GM18507 (cell line): ENCODE results near the gene HBS1L.
"Not testable (repeated sequence)": the region's sequence is repeated elsewhere in the genome, so short reads cannot be mapped to it uniquely, and the experiment has no call there.

Source experiments
- DNase-seq: peaks from one replicate; pipeline ENCODE4 v3.0.0; 2011; ENCODE audit warnings: low read depth; ENCODE audit not compliant: insufficient read length; ENCODE audit errors: extremely low spot score
- FAIRE-seq: peaks from 2 replicates; lab custom pipeline; 2011; peaks lifted over from hg19 to GRCh38; lab: Jason Lieb, UNC

Gene HBS1L

DNA sequence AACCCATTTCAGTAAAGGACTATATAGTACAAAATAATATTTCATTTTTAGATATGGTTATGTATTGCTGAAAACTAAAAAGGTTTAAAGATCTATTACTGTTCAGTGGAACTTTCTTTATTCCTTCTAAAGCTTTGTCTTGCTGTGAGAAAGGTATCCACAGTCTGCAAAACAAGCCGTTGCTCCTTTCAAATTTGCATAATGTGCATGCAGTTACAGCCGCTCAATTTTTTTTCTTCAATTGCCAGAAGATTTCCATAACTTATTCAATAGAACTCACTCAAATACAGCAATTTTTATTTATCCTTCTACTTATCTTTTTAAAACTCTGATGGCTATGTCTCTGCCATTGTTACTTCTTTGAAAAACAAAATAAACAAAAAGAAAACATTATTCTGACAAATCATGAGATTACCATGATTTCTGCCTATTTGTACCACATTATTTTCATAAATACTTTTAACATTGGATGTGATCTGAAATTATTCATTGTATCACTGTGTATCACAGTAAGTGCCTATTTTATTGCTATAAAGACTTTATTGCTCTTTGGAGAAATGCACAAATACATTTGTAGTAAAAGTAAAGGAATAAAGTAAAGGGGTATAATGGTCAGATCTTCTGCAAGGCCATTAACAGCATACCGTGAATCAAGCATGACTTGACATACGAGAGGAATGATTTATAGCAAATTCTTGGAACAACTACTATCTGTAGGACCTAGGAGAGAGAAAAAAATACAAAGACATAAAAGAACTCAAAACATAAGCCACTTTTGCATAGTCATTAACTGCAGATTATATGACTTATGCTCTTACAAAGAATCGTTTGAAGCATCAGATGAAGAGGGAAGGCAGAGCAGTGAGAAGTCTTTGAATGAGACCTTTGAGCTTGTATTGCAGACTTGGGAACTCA is 29.6 kb upstream of the HBS1L start:
- no peak for DNase-seq
- FAIRE-seq, result no peak

DNA sequence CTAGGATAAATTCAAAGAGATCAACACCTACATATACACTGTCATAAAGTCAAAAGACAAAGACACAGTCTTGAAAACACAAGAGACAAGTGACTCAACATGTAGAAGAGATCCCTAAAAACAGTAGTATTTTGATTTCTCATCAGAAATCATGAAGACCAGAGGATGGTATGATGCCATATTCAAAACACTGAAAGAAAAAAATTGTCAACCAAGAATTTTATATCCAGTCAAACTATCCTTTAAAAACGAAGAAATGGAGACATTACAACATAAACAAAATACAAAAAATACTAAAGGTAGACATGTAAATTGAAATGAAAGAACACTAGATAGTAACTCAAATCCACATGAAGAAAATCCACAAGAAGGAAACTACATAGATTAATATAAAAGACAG is 27.3 kb upstream of the HBS1L start:
- DNase-seq (no peak), FAIRE-seq (no peak)

DNA sequence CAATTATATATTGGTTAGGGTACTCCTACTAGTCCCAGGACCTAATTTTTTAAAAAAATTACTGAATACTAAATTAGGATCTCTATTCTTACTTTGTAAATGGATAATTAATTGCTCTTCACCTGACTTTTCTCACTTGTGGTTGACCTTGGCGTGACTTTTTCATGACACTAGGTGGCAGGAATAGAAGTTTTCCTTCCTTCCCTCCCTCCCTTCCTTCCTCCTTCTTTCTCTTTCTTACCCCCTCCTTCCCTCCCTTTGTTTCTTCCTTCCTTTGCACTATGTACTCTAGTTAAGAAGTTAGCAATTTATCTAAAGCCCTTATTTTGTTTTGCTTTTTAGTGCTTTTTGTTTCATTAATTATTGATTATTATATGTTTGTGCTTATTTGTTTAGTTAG is 20.4 kb upstream of the HBS1L start:
- FAIRE-seq (peak; percentile 35), DNase-seq (no peak)

DNA sequence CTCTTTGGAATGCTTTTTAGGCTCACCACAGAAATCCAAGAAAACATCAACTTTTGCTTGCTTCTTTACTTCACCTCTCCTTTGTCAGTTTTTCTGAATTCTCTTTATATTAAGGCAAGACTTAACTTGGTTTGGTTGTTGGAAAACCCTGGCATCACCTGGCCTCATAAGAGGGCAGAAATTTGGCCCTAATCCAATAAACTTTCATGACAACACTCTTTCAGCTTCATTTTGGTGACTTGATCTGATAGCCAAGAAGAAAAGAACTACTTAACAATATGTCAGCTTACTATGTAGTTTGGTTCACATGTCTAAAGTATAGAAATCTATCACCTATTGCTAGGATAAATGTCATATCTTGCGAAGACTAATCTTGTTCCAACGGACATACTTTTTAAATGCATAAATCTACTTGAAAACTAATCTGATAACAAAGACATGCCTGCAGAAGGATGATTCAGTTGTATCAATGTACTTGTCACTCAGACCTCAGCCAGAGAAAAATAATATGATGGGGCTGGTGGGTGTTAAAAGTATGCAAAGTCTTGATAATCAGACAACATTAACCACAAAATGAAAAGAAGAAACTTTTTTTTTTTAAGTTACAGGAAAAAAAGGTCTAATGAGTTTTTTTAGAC is 19.3 kb upstream of the HBS1L start:
- FAIRE-seq, result no peak
- DNase-seq, result no peak

DNA sequence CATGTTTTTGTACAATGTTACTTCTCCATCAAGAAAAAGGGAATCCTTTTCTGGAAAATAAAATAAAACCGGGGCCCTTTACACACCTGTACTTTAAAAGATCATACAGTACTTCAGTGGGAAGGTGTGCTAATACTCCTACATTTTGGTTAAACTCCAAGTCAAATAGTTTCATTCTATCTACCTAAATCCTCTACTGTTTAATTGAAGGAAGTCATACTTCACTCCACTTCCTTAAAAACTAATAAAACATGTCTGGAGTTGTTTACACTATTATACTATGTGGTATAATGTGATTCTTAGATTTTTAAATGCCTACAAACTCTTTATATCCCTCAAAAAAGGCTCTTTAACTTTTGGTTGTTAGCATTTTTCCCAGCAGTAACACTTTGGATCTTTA is 18.6 kb upstream of the HBS1L start:
- FAIRE-seq (no peak), DNase-seq (no peak)

DNA sequence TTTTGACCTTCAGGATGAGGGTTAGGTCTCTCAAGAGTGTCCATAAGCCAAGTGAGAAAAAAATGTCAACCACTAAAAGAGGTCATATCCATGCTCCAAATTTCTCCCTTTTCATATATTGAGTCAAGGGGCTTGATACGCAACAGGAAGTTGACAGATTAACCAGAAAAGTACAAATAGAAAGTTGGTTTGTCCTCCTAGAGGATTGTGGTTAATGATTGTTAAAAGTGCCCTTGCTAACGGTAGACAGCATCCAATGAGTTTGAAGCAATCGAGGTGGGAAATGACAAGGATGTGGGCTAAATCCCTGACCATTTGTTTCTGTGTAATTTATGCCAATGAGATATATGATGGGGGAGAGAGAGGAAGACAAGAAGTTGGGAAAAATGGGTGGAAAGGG is 18.1 kb upstream of the HBS1L start:
- DNase-seq (no peak), FAIRE-seq (peak; percentile 47)

DNA sequence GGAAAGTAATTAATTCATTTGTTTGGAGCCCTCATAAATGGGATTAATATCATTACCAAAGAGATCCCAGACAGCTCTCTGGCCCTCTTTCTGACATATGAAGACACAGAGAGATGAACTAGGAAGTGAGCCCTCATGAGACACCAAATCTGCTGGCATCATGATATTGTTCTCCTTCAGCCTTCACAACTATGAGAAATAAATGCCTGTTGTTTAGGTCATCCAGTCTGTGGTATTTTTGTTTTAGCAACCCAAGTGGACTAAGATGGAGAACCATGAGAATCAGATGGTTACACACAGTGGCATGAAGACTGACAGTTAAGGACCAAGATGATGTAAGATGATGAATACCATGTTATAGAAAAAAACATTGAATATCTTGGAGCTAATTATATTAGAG is 16.9 kb upstream of the HBS1L start:
- DNase-seq (no peak), FAIRE-seq (no peak)

DNA sequence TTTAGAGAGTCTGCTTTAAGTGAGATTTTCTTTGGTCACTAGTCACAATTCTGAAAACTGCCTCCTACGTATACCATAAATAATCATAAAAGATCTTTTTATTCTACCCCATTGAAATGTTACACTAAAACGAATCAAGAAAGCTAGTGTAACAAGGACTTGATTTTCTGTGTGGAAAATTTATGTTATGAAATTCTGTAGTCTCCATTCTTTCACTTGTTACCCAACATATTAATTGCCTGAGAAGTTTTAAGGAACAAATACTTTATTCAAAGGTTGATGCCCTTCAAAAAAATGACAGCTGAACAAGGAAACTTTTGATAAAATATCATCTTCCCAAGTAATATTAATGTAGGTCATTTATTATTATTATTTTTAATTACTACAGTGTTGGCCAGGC is 13.3 kb upstream of the HBS1L start:
- FAIRE-seq (no peak), DNase-seq (no peak)

DNA sequence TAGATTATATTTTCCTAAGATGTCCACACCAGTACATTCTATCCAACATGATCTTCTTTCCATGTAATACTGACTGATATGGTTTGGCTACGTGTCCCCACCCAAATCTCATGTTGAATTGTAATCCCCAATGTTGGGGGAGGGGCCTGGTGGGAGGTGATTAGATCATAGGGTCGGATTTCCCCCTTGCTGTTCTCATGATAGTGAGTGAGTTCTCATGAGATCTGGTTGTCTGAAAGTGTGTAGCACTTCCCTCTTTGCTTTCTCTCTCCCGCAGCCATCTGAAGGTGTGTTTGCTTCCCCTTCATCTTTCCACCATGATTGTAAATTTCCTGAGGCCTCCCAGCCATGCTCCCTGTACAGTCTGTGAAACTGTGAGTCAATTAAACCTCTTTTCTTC is 12.2 kb upstream of the HBS1L start:
- FAIRE-seq, result no peak

DNA sequence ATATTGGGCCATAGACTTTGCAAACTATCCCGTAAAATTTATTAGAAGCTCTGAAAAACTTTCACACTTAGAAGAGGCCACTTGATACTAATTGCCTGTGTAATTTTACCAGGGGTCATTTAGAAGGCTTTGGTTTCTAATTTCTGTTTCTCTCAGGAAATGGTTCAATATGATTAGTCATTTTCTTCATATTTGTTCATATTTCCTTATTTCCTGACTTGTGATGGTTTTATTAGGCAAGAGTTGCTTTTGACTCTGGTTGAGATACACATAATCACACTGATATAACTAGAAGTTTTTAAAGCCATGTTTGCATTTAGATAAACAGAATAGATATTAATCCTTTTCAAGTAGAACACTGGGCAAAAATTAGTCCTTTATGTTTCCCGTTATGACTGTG is 11.8 kb upstream of the HBS1L start:
- no peak for DNase-seq
- peak; percentile 50 for FAIRE-seq

More for the DNA sequence above, 12.2 kb upstream of the HBS1L start:
- no peak for DNase-seq

DNA sequence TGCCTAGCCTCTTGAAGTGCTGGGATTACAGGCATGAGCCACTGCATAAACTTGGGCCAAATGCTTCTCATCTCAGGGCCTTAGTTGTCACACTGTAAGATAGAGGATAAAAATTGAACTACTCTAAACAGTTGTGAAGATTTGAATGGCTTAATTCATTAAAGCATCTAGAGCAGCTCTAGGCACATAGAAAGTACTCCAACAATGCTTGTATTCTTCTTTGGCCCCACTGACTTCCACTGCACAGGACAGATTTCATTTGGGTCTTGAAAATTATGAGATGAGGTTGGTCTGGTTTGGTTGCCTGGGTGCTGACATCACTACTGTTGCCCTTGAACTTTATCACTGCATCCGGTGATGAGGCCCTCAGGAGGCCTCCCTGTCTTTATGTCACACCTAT is 10.0 kb upstream of the HBS1L start:
- DNase-seq (no peak), FAIRE-seq (no peak)

DNA sequence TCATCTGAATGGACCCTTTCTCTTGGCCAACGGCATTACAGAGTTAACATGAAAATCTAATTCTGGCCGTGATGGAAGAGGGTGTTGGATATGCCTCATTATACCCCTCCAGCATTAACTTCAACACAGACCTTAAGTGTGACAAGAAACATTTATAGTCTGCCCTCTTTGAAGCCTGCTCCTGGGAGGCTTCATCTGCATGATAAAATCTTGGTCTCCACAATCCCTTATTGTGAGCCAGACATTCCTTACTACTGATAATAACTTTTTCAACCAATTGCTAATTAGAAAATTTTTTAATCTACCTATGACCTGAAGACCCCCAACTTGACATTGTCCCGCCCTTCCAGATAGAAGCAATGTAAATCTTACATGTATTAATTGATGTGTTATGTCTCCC is 9.3 kb upstream of the HBS1L start:
- FAIRE-seq (no peak), DNase-seq (no peak)

DNA sequence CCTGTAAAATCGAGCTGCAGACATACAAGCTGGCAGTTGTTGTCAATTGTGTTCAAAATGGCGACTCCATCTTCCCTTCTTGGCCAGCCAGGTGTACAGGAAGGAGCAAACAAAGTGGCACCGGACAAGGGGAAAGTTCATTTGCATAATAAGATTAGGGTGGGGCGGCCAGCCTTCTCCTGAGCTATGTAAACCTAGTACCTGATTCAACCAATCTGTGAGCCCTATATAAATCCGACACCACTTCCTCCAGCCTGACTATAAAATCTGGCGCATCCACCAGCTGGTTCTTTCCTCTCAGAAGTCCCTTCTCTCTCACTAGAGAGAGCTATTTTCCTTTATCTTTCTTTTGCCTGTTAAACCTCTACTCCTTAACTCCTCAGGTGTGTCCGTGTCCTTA is 8.1 kb upstream of the HBS1L start:
- no peak for FAIRE-seq
- no peak for DNase-seq

DNA sequence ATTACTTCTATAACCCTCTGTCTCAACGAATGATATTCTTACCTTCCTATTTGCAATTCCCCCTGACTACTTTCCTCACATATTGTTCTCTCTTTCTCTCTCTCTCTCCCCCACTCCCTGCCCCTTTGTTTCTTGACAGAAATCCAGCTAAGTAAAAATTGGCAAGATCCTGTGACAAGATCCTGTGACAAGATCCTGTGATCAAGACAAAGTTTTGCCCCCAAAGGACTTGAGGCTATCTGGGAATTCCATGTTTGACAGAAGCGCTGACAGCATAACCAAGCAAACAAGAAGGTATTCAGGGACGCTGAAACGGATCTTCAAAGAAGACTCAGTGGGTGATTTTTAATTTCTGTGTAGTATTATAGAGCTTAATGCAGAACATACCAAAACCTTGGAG is 5.5 kb upstream of the HBS1L start:
- FAIRE-seq (no peak), DNase-seq (no peak)

DNA sequence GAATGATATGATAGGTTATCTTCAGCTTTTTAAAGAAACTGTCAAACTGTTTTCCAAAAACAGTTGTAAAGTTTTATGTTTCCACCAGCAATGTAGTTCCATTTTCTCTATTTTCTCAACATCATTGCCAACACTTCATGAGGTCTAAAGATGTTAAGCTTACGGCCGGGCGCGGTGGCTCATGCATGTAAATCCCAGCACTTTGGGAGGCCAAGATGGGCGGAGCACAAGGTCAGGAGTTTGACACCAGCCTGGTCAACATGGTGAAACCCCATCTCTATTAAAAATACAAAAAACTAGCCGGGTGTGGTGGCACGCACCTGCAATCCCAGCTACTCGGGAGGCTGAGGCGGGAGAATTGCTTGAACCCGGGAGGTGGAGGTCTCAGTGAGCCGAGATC is 3.7 kb upstream of the HBS1L start:
- DNase-seq, FAIRE-seq: not testable (repeated sequence)

DNA sequence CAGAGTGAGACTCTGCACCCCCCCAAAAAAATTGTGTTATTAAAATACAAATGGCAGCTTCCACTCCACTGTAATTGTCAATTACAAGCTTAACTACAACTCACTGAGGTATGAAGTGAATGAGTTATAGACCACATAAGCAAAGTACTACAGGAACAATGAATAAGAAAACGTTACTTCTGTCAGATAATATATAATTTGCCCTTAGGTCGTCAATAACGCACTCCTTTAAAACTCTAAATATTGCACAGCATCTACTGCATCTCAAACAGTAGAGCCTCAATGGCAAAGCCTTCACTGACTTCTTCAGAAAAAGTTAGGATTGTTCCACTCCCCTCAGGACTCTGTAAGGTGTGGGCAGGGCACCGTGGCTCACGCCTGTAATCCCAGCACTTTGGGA is 2.0 kb upstream of the HBS1L start:
- no peak for FAIRE-seq

DNA sequence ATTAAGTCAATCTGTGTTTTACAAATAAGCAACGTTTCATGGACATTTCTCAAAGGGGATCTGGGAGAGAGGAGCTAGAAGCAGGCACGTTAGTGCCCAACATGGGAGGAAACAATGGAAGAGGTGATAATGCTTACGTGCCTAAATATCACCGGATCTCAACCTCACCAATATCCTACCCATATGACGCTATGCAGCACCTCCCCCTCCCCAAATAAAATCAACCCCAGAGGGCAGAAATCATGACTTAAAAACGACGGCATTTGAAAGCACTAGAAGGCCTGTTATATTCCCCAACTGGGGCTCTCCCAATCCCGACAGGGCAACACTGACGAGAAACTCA is 425 bp downstream of the HBS1L start:
- DNase-seq, result no peak
- no peak for FAIRE-seq

More for the DNA sequence above, 2.0 kb upstream of the HBS1L start:
- DNase-seq, result no peak

DNA sequence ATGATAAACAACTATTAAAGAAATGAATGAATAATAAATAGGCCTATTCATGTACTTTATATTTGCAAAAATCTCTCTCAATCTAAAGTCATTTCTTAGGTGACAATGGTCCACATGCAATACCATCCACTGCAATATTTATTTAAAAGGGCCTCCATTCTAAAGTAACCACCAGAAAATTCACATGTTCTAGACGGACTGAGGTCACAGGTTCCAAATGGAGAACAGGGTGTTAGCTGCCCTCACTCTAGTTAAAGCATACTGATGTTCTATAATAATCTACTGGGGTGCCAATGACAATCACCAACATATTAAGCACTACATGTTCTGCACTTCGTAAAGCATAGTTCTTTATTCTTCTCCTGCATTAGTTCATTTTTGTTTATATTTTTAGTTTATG is 1.2 kb downstream of the HBS1L start:
- no peak for FAIRE-seq
- no peak for DNase-seq

DNA sequence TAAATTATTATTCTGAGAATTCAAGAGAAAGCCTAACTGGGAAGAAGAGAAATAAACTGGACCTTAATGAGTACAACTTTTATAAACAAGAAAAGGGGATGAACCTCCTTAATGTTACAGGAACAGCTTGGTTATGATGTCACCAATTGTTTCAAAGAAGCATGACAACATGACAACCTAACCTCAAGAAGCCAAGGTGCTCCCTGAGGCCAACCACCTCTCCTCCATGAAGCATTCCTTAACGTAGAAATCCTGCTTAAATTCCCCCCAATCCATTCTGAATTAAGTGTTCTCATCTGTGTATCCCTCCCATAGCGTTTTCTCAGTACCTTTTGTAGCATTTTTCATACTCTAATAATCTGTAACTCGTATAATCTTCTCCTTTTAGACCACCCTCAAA is 1.7 kb downstream of the HBS1L start:
- DNase-seq (no peak), FAIRE-seq (no peak)

DNA sequence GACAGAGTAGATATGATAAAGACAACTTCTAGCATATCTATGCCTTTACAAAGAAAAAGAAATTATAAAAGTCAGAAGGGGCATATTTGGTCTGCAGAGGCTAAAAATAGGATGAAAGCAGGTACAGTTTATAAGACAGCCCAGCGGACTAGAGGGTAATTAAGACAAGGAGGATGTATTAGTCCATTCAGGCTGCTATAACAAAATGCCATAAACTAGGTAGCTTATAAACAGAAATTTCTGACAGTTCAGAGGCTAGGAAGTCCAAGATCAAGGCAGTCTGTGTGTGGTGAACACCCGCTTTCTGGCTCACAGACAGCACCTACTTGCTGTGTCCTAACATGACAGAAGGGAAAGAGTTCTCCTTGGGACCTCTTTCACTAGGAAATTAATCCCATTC is 5.7 kb downstream of the HBS1L start:
- FAIRE-seq (no peak), DNase-seq (no peak)

DNA sequence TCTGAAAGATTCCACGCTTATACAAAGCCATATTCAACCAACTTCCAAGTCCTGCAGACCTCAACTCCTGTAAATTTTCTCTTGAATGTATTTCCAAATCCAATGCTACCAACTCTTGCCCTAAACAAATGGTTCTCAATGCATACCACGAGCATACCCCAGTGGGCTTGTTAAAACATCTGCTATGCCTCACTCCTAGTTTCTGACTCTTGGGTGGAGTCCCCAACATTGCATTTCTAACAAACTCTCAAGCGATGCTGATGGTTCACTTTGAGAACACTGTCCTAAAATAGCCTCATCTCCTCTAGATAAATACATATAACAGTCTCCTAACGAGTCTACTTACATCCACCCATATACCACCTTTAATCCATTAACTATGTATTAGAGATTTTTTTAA is 7.3 kb downstream of the HBS1L start:
- FAIRE-seq (no peak), DNase-seq (no peak)
